ENCODE results near the gene CROT. TPM values are rescaled to one million over a fixed set of nuclear protein-coding genes. Genes with fewer than 3 reads are reported as not detected.

Gene CROT
- total RNA-seq, 2 donors from 2014 or later = 5.6 to 6.1 TPM

DNA sequence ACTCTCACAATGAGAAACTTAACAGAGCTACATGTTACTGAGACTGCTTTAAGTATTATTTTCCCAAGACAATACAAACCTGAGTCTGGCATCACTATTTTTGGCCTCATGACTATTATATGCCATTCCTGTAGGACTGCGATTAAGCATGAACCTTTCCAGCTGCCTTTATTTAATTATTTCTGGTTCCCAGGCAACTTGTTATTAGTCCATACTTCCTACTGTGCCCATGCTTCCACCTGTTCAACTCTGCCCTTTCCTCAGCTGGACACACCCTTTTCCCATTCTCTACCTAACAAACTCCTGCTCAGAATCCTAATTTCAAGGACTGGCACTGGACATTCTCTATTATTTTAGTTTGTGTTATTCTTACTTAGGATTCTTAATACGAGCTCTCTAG is 8.1 kb upstream of the CROT start:
- no peak overlapping the region for H3K4me3 ChIP-seq
- H3K4me1 ChIP-seq = no peaks in the 10 kb centered on the region
- no peaks in the 10 kb centered on the region for H3K27me3 ChIP-seq
- H3K9me3 ChIP-seq = no peaks in the 10 kb centered on the region
- TF ChIP-seq, protein P1, sequence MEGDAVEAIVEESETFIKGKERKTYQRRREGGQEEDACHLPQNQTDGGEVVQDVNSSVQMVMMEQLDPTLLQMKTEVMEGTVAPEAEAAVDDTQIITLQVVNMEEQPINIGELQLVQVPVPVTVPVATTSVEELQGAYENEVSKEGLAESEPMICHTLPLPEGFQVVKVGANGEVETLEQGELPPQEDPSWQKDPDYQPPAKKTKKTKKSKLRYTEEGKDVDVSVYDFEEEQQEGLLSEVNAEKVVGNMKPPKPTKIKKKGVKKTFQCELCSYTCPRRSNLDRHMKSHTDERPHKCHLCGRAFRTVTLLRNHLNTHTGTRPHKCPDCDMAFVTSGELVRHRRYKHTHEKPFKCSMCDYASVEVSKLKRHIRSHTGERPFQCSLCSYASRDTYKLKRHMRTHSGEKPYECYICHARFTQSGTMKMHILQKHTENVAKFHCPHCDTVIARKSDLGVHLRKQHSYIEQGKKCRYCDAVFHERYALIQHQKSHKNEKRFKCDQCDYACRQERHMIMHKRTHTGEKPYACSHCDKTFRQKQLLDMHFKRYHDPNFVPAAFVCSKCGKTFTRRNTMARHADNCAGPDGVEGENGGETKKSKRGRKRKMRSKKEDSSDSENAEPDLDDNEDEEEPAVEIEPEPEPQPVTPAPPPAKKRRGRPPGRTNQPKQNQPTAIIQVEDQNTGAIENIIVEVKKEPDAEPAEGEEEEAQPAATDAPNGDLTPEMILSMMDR (IDR thresholded peaks at IDR 0.05) = no peak
- no peak overlapping the region for H3K27ac ChIP-seq
- DNase-seq (ENCODE audit: low spot score) = no peak
- H3K36me3 ChIP-seq = no peaks in the 10 kb centered on the region

DNA sequence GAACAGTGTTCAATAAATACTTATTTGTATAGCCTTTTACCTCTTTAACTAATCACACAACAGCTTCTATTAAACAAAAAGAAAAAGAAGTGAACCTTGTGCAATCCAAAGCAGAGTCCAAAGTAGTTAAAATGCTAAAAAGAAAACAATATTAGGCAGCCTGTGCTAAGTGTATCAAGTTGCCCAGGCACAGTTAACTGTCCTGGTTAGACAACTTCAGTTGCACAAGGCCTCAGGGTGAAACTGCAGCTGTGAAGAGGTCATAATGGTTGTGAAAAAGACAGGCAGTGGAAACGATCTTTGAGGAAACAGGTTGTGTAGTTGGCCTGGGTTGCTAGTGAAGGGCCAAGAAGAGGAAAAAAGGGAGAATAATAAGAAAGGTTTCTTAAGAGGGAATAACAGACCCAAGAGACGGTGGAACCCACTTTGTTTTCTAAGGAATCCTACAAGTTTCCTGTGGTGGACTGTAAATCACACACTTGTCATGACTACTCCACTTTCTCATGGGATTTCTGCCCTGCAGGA is 6.0 kb upstream of the CROT start:
- Histone ChIP-seq H3K27me3 (no peaks in the 10 kb centered on the region), H3K4me1 (peaks cover 0 to under 1% of the 10 kb centered on the region in 2 donors), H3K36me3 (no peaks in the 10 kb centered on the region), H3K27ac (no peak overlapping the region), H3K4me3 (no peak overlapping the region), H3K9me3 (no peaks in the 10 kb centered on the region)
- no peak for DNase-seq (ENCODE audit: low spot score)
- TF ChIP-seq, protein P1 (IDR thresholded peaks at IDR 0.05) = no peak

DNA sequence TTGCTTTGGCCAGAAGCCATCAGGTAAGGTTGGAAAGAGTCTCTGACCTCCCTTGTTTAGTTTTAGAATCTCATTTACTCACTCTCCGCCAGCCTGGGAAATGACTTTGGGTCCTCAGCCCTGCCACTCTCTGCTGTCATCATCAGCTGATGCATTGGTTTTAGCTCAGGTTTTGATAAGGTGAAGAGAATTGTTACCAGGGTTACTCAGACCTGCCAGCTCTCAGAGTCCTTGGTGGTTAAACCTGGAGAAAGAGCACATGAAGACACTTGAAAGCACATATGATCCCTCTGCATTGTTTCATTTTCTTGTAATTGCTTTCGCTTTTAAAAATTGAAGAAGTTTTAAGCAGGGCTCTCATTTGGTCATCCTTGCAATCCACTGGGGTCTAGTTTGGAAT is 4.0 kb upstream of the CROT start:
- DNase-seq (ENCODE audit: low spot score) = no peak
- H3K4me1 ChIP-seq = peaks cover 0 to 10% of the 10 kb centered on the region in 2 donors
- TF ChIP-seq, protein P1 (IDR thresholded peaks at IDR 0.05) = no peak
- no peaks in the 10 kb centered on the region for H3K36me3 ChIP-seq
- no peaks in the 10 kb centered on the region for H3K27me3 ChIP-seq
- H3K27ac ChIP-seq = no peak overlapping the region
- no peaks in the 10 kb centered on the region for H3K9me3 ChIP-seq
- H3K4me3 ChIP-seq = no peak overlapping the region

DNA sequence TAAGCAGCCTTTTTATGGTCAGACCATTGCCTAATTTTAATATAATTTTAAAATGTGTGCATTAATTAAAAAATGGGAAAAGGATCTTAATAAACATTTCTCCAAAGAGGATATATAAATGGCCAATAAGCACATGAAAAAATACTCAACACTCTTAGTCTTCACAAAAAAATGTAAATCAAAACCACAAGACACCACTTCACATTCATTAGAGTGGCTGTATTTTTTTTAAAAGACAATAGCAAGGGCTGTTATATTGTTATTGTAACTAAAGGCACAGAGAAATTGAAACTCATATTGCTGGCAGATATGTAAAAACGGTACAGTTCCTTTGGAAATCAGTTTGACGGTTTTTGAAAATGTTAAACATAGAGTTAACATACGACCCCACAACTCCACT is 3.2 kb upstream of the CROT start:
- H3K27ac ChIP-seq = no peak overlapping the region
- no peaks in the 10 kb centered on the region for H3K27me3 ChIP-seq
- peaks cover 0 to 14% of the 10 kb centered on the region in 2 donors for H3K4me1 ChIP-seq
- TF ChIP-seq, protein P1 (IDR thresholded peaks at IDR 0.05) = no peak
- H3K36me3 ChIP-seq = no peaks in the 10 kb centered on the region
- H3K9me3 ChIP-seq = no peaks in the 10 kb centered on the region
- no peak overlapping the region for H3K4me3 ChIP-seq
- DNase-seq (ENCODE audit: low spot score) = no peak

DNA sequence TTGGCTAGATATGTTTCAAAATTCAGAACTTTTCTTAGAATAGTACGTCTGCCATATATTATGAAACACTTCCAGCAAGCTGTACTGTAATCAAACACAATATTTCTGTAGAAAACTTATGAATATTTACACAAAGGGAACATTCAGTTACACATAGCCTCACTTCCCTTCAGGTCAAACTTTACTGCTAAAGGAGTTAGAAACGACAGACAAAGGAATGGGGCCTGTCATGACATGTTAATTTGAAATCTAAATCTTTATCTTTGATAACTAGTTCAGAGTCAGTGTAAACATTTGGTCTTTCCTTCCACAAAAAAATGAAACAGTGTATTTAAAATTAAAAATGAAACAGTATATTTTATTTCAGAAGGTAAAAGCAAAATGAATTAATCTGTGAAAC is 1.0 kb upstream of the CROT start:
- Histone ChIP-seq H3K36me3 (peaks cover under 1% of the 10 kb centered on the region), H3K27ac (peak overlapping the region; percentile 85 to 87), H3K27me3 (no peaks in the 10 kb centered on the region), H3K4me1 (peaks cover 0 to 14% of the 10 kb centered on the region in 2 donors), H3K4me3 (peak overlapping the region in 1 of 2 donors; percentile 73), H3K9me3 (no peaks in the 10 kb centered on the region)
- DNase-seq (ENCODE audit: low spot score) = no peak
- TF ChIP-seq, protein P1 (IDR thresholded peaks at IDR 0.05) = no peak

DNA sequence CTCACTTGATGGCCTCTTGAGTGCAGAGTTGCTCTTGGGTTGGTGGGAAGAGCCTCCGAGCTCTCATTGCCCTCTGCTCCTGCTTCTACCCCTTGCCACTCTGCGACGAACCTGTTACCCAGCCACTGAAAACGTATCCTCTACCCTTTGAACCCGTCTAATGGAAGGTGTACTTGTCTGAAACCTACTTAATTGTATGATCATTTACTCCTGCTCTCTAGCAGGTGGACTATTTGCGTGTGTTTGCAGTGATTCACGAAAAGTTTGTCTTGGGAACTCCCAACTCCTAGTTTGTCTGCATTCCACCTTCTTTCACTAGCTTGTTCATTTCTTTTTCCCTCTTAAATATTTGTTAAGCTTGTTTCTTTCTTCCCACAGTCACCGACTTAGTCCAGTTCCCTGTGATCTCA is 503 bp downstream of the CROT start:
- no peaks in the 10 kb centered on the region for H3K27me3 ChIP-seq
- H3K4me3 ChIP-seq = peak overlapping the region; percentile 71 to 73
- H3K36me3 ChIP-seq = peaks cover 13% of the 10 kb centered on the region
- H3K4me1 ChIP-seq = peaks cover 0 to 14% of the 10 kb centered on the region in 2 donors
- no peaks in the 10 kb centered on the region for H3K9me3 ChIP-seq
- peak overlapping the region; percentile 85 to 87 for H3K27ac ChIP-seq
- TF ChIP-seq, protein P1 (IDR thresholded peaks at IDR 0.05) = no peak
- no peak for DNase-seq (ENCODE audit: low spot score)

Data from right atrium auricular region (tissue), 2 donors.